Dendritic cell treated with granulocyte-macrophage colony-stimulating factor and Interleukin-4, amounts not matched to agents 40 ng/mL and 50 ng/mL, for 4 days (primary cell): Measurements from ENCODE around the gene SEMA3E.
"Not testable (repeated sequence)": the region's sequence is repeated elsewhere in the genome, so short reads cannot be mapped to it uniquely, and the experiment has no call there.

Experiments
- H3K27ac Mint-ChIP-seq: one replicate; pipeline ENCODE4 v1.8.0; 2022; ENCODE audit warnings: mild to moderate bottlenecking, mixed read lengths
- H3K27me3 Mint-ChIP-seq: one replicate; pipeline ENCODE4 v1.8.0; 2022; ENCODE audit warnings: mild to moderate bottlenecking, mixed read lengths
- H3K36me3 Mint-ChIP-seq: one replicate; pipeline ENCODE4 v1.8.0; 2022; ENCODE audit warnings: low read depth, mixed read lengths
- H3K4me1 Mint-ChIP-seq: one replicate; pipeline ENCODE4 v1.8.0; 2022; ENCODE audit warnings: low read depth, mixed read lengths
- H3K4me3 Mint-ChIP-seq: one replicate; pipeline ENCODE4 v1.8.0; 2022; ENCODE audit warnings: mild to moderate bottlenecking, moderate library complexity, mixed read lengths
- H3K9me3 Mint-ChIP-seq: one replicate; pipeline ENCODE4 v1.8.0; 2022; ENCODE audit warnings: mixed read lengths
- intact Hi-C: fragments of 100-400 bp; cut with micrococcal nuclease; formaldehyde crosslinking; loops from one replicate; pipeline ENCODE4 v1.15.0; 2022

SEMA3E gene

GRCh38 chr7:83475420-83475819 is 173.5 kb downstream of the SEMA3E start:
- Mint-ChIP-seq H3K9me3 (no peaks in the 10 kb centered on the region), H3K4me3 (no peak overlapping the region), H3K36me3 (no peaks in the 10 kb centered on the region), H3K4me1 (no peaks in the 10 kb centered on the region), H3K27ac (no peak overlapping the region), H3K27me3 (no peaks in the 10 kb centered on the region)
- intact Hi-C loops, result no loop called here

- no peak overlapping the region for H3K4me3 Mint-ChIP-seq
- intact Hi-C loops, result no loop called here
- no peaks in the 10 kb centered on the region for H3K4me1 Mint-ChIP-seq
- H3K27ac Mint-ChIP-seq, result no peak overlapping the region
- H3K36me3 Mint-ChIP-seq, result no peaks in the 10 kb centered on the region
- no peaks in the 10 kb centered on the region for H3K27me3 Mint-ChIP-seq
- no peaks in the 10 kb centered on the region for H3K9me3 Mint-ChIP-seq
These were observed 176.6 kb downstream of the SEMA3E start for GRCh38 chr7:83472376-83472775.

GRCh38 chr7:83469491-83469890 is 179.4 kb downstream of the SEMA3E start:
- H3K27ac Mint-ChIP-seq, result no peak overlapping the region
- H3K4me1 Mint-ChIP-seq, result no peaks in the 10 kb centered on the region
- H3K9me3 Mint-ChIP-seq, result no peaks in the 10 kb centered on the region
- no peaks in the 10 kb centered on the region for H3K27me3 Mint-ChIP-seq
- no peak overlapping the region for H3K4me3 Mint-ChIP-seq
- intact Hi-C loops, result no loop called here
- H3K36me3 Mint-ChIP-seq, result no peaks in the 10 kb centered on the region

- no peak overlapping the region for H3K4me3 Mint-ChIP-seq
- H3K9me3 Mint-ChIP-seq, result no peaks in the 10 kb centered on the region
These were observed 179.9 kb downstream of the SEMA3E start for GRCh38 chr7:83469076-83469475.

GRCh38 chr7:83468251-83468739 is 180.6 kb downstream of the SEMA3E start:
- H3K27me3 Mint-ChIP-seq, result no peaks in the 10 kb centered on the region
- H3K9me3 Mint-ChIP-seq, result peaks cover under 1% of the 10 kb centered on the region
- no peak overlapping the region for H3K4me3 Mint-ChIP-seq
- no peaks in the 10 kb centered on the region for H3K4me1 Mint-ChIP-seq
- H3K27ac Mint-ChIP-seq, result no peak overlapping the region
- H3K36me3 Mint-ChIP-seq, result no peaks in the 10 kb centered on the region
- intact Hi-C loops, result no loop called here

More at GRCh38 chr7:83469076-83469475, 179.9 kb downstream of the SEMA3E start:
- Mint-ChIP-seq H3K4me1 (no peaks in the 10 kb centered on the region), H3K36me3 (no peaks in the 10 kb centered on the region), H3K27ac (no peak overlapping the region), H3K27me3 (no peaks in the 10 kb centered on the region)
- intact Hi-C loops, result no loop called here

GRCh38 chr7:83467493-83467892 is 181.4 kb downstream of the SEMA3E start:
- Mint-ChIP-seq H3K27ac (no peak overlapping the region), H3K4me1 (no peaks in the 10 kb centered on the region), H3K36me3 (no peaks in the 10 kb centered on the region), H3K9me3 (peaks cover 9% of the 10 kb centered on the region), H3K27me3 (no peaks in the 10 kb centered on the region), H3K4me3 (no peak overlapping the region)
- intact Hi-C loops, result no loop called here

- Mint-ChIP-seq H3K9me3 (peaks cover 14% of the 10 kb centered on the region), H3K27me3 (no peaks in the 10 kb centered on the region), H3K4me3 (no peak overlapping the region), H3K36me3 (no peaks in the 10 kb centered on the region), H3K27ac (no peak overlapping the region), H3K4me1 (no peaks in the 10 kb centered on the region)
- intact Hi-C loops, result no loop called here
These were observed 182.0 kb downstream of the SEMA3E start for GRCh38 chr7:83466956-83467355.

- Mint-ChIP-seq H3K27ac (no peak overlapping the region), H3K4me3 (no peak overlapping the region), H3K36me3 (no peaks in the 10 kb centered on the region), H3K9me3 (peaks cover 20% of the 10 kb centered on the region), H3K27me3 (no peaks in the 10 kb centered on the region), H3K4me1 (no peaks in the 10 kb centered on the region)
- intact Hi-C loops, result no loop called here
These were observed 182.6 kb downstream of the SEMA3E start for GRCh38 chr7:83466187-83466923.

GRCh38 chr7:83465643-83466042 is 183.3 kb downstream of the SEMA3E start:
- no peaks in the 10 kb centered on the region for H3K36me3 Mint-ChIP-seq
- H3K9me3 Mint-ChIP-seq, result peaks cover 26% of the 10 kb centered on the region
- no peaks in the 10 kb centered on the region for H3K4me1 Mint-ChIP-seq
- no peaks in the 10 kb centered on the region for H3K27me3 Mint-ChIP-seq
- H3K4me3 Mint-ChIP-seq, result no peak overlapping the region
- H3K27ac Mint-ChIP-seq, result no peak overlapping the region
- intact Hi-C loops, result no loop called here

- H3K4me3 Mint-ChIP-seq, H3K27me3 Mint-ChIP-seq, intact Hi-C loops, H3K36me3 Mint-ChIP-seq, H3K27ac Mint-ChIP-seq, H3K4me1 Mint-ChIP-seq: not testable (repeated sequence)
- peaks cover 32% of the 10 kb centered on the region for H3K9me3 Mint-ChIP-seq
These were observed 187.1 kb downstream of the SEMA3E start for GRCh38 chr7:83461820-83462219.

- H3K9me3 Mint-ChIP-seq, result peaks cover 32% of the 10 kb centered on the region
- H3K27me3 Mint-ChIP-seq, intact Hi-C loops, H3K36me3 Mint-ChIP-seq, H3K4me3 Mint-ChIP-seq, H3K4me1 Mint-ChIP-seq, H3K27ac Mint-ChIP-seq: not testable (repeated sequence)
These were observed 188.8 kb downstream of the SEMA3E start for GRCh38 chr7:83459930-83460653.

- H3K36me3 Mint-ChIP-seq, H3K4me3 Mint-ChIP-seq, H3K4me1 Mint-ChIP-seq, intact Hi-C loops, H3K27me3 Mint-ChIP-seq, H3K27ac Mint-ChIP-seq: not testable (repeated sequence)
- H3K9me3 Mint-ChIP-seq, result peaks cover 32% of the 10 kb centered on the region
These were observed 189.6 kb downstream of the SEMA3E start for GRCh38 chr7:83459101-83459929.

GRCh38 chr7:83457022-83457892 is 191.7 kb downstream of the SEMA3E start:
- Mint-ChIP-seq H3K36me3 (no peaks in the 10 kb centered on the region), H3K27me3 (no peaks in the 10 kb centered on the region), H3K9me3 (peaks cover 21% of the 10 kb centered on the region), H3K27ac (no peak overlapping the region), H3K4me1 (no peaks in the 10 kb centered on the region), H3K4me3 (no peak overlapping the region)
- intact Hi-C loops, result no loop called here
